NCI-H187 treated with DMSO at 0.1 percent for 48 hours (cell line): ENCODE measurements around the gene PPP2R2C.

Source experiments
- DNase-seq: peaks from one replicate; lab custom pipeline; 2025; lab: John Stamatoyannopoulos, UW

The PPP2R2C gene

DNA sequence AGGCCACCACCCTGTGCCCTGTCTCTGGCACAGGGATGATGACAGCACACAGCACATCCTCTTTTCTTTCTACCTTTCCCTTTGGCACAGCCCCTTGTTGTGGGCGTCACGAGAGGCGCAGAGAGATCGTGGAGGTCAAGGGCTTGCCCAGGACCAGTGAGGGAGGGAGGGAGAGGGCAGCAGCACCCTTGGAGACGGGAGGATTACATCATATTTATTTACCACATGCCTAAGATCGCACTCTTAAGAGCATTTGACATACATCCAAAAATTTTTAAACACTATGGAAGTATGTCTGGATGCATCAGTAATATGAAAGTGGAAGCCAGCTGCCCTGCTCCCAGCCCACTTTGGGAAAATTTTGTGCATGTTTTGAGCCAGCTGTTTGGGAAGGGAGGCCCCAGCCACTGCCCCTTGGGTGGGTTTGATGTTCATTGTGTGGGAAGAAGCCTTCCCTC, 190.1 kb downstream of the PPP2R2C start:
- no peak for DNase-seq

- DNase-seq: no peak
Observed at GRCh38 chr4:6281436-6282313, 190.7 kb downstream of the PPP2R2C start.

DNA sequence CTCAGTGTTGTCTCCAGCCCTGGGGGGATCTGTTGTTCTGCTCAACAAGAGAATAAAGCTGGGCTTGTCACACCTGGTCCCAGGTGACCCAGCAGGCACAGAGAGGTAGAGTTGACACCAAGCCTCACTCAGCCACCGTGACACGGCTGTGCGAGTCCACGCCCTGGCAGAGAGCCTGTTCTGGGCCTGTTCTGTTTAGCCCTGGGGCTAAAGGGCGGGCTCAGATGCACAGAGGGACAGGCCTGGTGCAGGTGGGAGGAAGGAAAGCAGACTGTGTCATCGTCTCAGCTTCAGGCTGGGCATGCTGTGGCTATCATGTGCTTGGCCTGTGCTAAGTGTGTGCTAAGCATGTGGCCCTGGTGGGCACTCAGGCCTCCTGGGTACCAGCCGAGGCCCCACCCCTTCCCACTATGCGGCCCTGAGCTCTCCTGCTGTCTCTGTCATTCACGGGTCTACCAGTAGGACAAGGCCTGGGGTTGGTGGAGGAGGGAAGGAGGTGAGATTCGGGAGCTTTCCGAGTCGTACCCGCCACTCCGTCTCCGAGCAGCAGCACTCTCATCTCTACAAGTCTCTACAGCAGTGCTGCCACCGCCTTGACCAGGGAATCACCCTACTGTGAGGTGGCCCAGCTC, 191.9 kb downstream of the PPP2R2C start:
- DNase-seq: no peak

DNA sequence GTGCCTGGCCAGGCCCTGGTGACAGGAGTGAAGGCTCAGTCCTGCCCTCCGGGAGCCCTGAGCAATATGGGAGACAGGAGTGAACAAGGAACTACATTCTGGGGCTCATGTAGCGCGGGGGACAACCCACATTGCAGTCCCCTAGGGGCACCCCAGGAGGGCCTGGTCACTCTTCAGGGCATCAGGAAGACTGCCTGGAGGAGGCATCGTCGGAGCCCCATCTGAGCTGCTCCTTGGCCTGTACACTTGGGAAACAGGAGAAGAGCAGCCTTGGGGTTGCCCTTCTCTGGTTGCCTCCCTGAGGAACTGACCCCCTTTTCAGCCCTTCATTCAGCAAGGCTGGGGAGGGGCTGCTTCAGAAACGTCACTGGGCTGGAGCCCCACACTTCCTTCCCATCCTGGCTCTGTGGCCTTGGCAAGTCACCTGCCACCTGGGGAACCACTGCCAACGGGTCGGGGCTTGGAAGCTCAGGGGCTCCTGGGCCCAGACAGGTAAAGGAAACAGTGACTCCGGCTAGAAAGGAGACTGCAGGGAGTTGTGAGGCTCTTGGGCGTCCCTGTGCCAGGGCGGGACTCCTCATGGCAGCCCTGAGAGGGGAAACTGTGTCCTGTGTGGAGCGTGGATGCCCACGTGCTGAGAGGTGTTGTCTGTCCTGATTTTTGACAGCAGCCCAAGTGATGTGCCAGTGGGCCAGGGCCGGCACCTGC, 192.7 kb downstream of the PPP2R2C start:
- DNase-seq: no peak

DNA sequence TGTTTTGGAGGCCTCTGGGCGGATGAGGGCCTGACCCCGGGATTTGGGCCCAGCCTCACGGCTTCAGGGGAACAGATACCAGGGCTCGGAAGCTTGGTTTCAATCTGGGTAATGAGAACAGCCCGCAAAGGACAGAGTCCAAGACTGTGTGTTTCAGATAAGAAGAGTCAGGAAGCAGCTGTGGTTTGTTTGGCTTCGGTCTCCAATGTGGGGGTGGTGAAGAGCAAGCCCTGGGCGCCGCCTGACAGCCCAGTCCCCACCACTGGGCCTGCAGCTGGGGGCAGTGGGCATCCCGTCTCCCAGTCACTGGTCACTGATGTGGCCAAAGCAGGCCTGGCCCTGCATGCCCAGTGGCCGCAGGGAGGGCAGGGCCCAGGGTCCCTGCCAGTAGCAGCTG, 193.6 kb downstream of the PPP2R2C start:
- no peak for DNase-seq

DNA sequence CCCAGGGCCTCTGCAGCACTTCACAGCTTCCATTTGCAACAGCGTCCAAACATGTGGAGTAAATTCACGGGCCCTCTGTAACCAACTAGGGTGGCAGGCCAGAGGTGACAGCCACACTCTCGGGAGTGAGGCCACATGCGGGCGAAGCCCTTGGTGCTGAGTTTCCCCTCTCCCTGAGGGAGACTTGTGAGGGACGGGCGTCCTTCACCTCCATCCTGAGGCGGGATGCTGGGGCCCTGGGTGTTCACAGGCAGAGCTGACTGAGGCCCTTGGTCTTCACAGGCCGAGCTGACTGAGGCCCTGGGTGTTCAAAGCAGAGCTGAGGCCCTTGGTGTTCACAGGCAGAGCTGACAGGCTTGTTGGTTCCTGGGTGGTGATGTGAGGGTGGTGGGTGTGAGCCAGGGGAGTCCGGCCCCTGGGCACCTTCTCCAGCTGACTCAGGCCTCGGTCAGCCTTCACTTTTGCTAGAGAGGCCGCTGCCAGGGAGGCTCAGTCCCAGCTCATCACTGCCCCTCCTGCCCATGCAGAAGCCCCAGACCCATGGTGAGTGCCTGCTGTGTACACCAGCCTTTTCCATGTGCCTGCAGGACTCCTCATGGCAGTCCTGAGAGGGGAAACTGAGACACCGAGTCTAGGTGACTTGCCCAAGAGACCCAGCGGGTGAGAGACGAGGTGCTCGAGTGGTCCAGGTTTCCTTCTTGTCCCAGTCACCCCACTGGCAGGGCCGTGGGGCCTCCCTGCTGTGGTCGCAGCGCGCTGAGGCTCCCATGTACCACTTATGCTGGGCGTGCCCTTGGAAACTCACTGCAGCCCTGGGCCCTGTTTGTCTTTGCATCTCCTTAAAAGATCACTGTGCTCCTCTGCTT, 194.2 kb downstream of the PPP2R2C start:
- no peak for DNase-seq

DNA sequence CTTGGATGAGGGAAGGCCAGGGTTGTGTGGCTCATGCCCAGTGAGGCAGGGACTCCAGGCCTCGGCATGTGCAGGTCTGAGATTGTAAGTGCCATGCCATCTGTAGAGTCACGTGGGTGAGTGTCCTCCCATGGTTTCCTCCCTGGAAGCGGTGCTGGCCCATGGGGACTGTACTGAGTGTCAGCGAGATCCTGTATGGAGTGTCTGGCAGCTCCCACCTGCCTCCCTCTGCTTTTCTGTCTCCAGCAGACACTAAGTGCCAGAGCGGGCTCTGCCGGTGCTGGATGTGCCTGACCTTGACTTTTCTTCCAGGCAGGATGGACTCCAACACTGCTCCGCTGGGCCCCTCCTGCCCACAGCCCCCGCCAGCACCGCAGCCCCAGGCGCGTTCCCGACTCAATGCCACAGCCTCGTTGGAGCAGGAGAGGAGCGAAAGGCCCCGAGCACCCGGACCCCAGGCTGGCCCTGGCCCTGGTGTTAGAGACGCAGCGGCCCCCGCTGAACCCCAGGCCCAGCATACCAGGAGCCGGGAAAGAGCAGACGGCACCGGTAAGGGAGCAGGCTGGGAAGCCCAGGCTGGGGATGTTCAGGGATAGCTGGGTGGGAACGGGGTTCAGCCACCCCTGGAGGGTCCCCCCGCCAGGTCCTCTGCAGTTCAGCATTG, 195.1 kb downstream of the PPP2R2C start:
- DNase-seq: no peak

DNA sequence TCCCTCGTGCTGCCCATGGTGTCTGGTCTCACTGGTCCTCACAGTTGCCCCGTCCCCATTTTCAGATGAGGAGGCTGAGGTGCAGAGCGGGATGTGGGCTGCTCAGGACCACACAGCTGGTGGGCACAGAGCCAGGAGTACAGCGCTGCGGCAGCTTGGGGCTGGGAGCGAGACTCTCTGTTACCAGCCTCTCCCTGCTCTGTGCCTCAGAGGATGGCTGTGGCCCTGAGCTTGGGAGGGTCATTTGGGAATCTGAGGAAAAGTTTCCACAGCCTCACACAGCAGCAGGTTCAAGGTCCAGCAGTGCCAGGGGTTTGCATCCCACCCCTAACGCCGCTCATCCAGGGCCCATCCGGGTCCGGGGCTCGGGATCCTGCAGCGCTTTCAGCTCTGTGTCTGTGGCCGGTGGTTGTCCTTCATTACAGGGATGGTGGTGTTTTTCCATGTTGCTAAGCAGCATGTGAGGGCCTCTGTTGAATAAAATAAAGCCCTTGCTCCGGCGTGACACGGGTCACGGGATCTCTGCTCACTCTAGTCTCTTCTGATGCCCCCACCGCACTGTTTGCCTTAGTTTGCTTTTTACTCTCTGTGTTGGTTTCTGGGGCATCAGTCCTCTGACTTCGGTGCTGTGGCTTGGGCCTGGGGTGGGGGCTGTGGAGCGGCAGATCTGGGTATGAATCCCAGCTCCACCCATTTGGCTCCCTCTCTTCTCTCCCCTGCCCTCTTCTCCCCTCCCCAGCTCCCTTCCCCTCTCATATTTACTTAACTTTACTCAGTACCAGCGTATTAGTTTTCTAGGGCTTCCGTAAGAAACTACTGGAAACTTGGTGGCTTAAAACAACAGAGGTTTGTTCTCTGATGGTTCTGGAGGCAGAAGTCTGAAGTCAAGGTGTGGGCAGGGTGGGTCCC, 196.3 kb downstream of the PPP2R2C start:
- no peak for DNase-seq

GRCh38 chr4:6275351-6275750, 197.1 kb downstream of the PPP2R2C start:
- no peak for DNase-seq

GRCh38 chr4:6273661-6273990, 198.8 kb downstream of the PPP2R2C start:
- no peak for DNase-seq

DNA sequence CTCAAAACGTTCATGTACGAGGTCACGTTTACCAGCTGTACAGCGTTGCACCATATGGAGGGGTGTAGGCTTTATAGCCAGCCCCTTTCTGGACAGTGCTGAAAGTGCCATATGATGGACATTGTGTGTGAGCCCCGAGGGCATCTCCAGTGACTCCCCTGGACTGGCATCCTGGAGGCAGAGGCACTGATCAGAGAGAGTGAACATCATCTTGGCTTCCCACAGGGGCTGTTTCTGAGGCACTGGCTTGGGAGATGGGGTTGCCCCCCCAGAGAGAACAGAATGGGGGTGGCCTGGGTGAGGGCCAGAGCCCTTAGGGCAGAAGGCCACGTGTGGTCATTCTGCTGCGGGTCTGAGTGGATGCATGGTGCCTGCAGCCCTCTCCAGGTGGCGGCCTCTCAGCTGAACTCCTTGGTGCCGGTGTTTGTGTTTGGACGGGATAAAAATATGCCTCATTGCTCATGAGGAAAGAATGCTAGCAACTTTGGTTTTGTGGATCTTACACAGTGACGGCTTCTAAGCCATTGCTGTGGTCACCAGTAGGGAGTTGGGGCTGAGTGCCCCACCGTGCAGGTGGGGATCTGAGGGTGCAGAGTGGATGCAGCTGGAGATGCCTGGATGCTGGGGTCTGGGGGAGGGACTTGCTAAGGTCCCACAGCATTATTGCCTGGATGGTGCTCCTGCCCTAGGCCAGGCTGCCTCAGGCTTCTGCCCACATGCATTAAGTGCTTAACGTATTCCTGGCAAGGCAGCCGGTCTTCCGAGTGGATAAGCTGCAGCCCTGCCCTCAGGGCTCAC, 199.4 kb downstream of the PPP2R2C start:
- no peak for DNase-seq

GRCh38 chr4:6271701-6272465, 200.5 kb downstream of the PPP2R2C start:
- DNase-seq: no peak

GRCh38 chr4:6271206-6271605, 201.2 kb downstream of the PPP2R2C start:
- no peak for DNase-seq

- DNase-seq: no peak
Observed at GRCh38 chr4:6270636-6271121, 201.7 kb downstream of the PPP2R2C start.
